GM19193 (cell line): Measurements from ENCODE around the gene OSBP2.

Source experiments
- POLR2A ChIP-seq: IDR thresholded peaks from 4 replicates; pipeline ENCODE4 v1.6.1; 2011; ENCODE audit not compliant: insufficient read depth, insufficient read length; ENCODE audit errors: extremely low read depth

The OSBP2 gene

DNA sequence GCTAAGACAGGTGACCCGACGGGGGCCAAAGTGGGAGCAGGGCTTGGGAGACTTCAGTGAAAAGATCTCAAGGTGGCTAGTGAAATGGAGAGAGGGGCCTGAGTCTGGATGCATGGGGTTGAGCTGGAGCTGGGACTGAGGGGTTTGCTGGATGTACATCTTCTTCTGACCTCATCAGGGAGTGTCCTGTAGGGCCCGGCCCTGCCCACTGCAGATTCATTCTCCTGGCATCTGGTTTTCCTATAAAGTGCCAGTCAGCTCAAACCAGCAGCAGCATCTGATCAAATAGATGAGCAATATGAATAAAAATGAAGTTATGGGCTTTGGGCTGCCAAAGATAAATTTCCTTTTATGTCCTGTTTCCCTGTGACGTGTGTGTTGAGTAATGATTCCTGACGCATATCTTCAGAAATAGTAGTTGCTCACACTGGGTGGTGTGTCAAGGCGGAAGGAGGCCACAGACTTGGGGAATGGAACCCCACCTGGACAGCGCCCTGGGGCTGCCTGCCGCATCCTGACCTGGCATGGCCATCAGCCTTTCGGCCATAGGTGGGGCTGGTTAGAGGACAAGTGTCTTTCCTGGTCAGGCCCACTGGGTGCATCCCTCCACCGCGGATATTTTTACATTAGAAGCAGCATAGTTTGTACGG is 135.4 kb downstream of the OSBP2 start:
- TF ChIP-seq POLR2A, result no peak

DNA sequence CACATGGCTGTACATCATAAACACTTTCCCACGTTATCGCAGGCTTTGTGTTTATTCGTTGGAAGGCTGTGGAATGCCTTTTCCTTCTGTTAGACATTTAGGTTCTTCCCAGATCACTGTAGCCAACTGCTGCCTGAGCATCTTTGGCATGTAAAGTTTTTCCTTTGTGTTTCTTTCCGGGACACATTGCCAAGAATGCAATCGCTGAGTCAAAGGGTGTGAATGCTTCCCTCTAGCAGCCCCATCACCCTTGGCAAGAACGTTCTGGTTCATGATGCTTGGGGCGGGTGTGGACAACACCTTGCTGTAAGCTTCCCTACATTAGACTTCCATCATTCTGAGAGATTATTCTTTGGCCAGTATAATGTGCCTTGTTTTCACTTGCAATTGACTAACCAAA is 136.2 kb downstream of the OSBP2 start:
- no peak for TF ChIP-seq POLR2A

DNA sequence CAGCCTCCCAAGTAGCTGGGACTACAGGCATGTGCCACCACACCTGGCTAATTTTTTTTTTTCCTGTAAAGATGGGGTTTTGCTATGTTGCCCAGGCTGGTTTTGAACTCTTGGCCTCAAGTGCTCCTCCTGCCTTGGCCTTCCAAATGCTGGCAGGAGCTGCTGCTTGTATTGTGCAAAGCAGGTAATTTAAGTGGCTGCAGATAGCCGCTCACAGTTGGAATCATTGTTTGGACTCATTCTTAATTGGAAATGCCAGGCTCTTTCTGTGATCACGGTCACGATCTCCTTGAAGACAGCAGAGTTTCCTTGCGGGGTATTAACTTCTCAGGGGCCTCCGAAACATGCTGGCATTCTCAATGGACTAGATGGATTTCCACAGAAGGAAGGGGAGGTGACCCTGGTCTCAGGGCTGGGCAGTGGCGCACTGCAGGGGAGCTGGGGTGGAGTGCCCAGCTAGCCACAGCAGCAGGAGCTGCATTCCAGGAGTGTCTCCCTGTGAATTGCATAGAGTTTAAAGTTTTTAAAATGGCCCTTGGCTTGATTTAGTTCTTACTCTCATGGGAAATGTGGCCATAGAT is 137.8 kb downstream of the OSBP2 start:
- TF ChIP-seq POLR2A, result no peak

DNA sequence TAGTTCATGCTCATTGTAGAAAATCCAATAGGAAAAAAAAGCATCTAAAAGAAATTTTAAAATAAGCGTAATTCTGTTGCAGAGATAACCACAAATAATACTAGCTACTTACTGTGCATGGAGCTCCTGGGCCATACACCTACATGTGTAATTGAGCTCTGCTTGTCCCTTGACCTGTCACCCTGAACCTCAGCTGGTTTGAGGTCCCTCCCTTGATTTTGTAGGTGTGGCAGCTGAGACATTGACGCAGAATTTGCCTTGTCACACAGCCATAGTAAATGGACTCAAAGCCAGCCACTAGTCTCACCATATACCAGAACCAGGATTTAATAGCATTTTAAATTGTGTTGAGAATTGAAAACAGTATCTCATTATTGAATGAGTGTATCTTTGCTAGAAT is 138.6 kb downstream of the OSBP2 start:
- no peak for TF ChIP-seq POLR2A

DNA sequence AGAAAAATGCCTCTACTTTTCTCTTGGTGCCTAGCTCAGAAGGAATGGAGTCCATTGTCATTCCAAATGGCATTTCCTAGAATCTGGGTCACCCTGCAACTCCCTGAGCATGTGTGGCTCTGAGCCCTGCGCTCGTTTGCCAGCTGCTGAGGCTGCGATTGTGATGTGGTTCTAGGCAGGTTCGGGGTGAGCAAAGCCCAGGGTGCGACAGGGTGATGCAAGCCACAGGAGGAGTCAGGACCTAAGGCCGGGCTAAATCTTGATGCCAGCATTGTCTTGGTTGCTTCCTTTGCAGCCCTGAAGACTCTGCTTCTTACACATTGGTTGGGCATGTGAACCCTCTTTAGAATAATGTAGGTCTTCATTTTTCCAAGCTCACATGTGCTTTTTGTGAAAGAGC is 142.9 kb downstream of the OSBP2 start:
- no peak for TF ChIP-seq POLR2A

DNA sequence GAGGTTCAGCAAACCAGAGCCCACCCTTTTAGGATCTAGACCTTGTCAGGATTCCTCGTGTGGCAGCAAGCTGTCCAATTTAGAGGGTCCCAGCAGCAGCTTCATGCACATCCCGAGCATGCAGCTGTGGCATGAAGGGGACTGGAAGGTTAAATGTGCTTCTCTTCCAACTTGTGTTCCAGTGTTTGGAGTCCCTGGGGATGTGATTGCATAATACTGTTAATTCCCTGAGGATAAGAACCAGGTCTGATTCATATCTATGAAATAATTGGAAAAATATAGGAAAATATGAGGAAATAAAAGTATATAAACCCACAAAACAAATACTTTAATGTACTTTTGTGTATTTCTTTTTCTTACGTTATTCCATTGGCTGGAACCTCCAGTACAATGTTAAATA is 143.4 kb downstream of the OSBP2 start:
- TF ChIP-seq POLR2A, result no peak

DNA sequence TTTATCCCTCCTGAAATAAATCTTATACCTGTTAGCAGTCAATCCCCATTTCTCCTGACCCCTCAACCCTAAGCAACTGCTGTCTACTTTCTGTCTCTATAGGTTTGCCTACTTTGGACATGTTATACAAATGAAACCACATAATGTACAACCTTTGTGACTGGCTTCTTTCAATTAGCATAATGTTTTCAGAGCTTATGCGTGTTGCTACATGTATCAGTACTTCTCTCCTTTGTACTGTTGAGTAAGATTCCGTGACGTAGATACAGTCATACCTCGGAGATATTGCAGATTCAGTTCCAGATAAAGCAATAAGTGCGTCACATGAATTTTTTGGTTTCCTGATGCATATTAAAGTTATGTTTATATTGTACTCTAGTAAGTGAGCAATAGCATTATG is 146.6 kb downstream of the OSBP2 start:
- TF ChIP-seq POLR2A, result no peak

DNA sequence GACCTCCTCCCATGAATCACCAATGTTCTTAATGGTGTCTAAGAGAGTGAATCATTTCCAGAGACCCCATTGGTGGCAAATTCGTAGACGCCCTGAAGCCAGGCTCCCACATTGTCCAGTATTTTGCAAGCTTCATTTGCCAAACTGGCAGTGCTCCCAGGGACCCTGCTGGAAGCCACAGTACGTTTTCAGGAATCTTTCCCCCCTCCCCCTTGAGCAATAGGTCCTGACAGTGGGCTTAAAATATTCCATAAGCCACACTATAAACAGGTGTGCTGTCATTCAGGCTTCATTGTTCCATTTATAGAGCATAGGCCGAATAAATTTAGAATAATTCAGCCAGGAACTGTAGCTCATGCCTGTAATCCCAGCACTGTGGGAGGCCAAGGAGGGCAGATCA is 148.6 kb downstream of the OSBP2 start:
- no peak for TF ChIP-seq POLR2A

DNA sequence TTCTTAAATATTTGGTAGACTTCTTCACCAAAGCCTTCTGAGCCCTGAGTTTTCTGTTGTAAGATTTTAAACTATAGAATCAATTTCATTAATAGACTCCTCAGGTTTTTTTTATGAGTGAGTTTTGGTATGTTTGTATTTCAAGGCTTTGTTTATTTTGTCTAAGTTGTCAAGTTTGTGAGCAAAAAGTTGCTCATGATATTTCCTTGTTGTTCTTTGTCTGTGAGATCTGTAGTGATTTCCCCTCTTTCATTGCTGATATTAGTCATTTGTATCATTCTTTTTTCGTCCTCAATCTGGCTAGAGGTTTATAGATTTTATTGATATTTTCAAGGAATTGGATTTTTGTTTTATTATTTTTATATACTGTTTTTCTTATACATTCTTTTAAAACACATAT is 152.9 kb downstream of the OSBP2 start:
- no peak for TF ChIP-seq POLR2A

DNA sequence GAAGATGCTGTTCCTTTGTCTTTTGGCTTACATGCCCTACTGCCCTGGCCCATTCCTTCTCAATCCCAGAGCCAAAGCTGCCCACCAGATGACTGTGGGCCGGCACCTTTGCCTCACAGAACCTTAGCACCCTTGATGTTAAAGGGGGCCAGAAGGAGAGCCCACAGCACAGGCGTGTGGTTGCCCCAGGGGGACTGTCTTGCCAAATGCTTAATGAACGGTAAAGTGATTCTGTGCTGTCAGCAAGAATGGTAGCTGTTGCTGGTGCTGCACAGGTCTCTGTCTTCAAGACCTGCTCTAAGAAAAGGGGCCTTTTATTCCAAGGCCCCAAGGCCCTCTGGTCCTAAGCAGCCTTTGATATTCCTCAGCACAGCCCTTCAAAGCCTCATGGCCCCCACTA is 160.6 kb downstream of the OSBP2 start:
- TF ChIP-seq POLR2A, result no peak

DNA sequence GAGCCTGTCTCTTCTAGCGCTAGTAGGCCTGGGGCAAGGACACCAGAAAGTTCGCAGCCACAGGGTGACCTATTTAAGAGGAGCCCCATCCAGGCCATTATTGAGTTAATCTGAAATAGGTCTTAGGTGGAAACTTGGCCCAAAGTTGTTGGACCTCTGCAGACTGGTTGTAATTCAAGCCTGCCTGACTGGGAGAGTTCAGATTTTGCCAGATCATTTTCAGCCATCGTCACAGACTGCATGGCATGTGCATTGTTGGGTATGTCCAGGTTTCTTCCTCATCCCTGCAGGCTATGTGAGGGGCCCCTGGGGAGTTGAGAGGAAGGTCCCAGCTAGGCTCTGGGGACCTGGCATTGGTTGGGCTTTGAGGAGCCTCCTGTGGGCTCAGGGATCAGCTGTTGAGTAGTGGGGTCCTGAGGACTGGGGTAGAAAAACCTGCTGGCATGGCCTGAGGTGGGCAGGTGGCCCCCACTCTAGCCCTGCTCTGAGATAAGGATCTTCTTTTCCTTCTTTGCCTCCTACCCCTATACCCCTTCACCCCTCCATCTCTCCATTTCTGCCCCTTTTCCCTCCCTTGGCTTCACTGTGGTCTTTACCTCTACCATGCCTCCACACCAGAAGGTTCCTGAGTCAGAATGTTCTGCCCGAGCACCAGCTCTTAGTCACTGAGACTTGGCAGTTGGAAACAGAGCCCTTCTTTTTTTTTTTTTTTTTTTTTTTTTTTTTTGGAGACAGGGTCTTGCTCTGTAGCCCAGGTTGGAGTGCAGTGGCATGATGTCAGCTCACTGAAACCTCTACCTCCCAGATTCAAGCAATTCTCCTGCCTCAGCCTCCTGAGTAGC is 161.2 kb downstream of the OSBP2 start:
- no peak for TF ChIP-seq POLR2A

DNA sequence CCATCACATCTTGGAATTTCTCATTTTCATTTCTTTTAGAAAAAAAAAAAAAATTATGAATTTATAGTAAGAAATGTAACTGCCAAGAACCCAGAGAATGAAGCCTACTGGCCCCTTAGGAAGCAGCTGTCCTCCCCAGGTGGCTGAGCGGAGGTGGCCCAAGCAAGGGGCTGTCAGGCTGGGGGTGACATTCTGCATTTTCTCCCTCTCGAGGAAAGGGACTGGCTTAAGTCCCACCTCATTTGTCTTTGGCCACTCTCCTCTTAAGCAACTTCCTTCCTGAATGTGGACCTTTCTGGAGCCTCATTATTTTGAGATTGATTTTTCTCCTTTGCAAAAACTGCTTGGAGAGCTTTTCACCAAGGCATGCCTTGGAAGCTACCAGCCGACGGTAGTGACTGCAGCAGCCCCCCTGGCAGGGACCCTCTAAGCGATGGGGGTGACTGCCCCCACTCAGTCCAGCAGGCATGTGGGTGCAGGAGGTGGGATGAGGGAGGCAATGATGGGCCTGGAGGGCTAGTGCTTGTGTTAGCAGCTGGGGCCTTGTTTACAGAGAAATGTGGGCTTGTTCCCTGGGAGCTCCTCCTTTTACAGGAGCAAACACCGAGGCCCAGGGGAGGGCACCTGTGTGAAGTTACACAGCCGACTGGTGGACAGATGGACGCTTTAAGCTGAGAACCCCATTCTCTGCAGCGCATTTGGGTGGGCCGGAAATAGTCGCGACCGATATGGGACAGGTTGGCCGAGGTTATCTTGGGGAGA is 162.2 kb downstream of the OSBP2 start:
- TF ChIP-seq POLR2A, result no peak

DNA sequence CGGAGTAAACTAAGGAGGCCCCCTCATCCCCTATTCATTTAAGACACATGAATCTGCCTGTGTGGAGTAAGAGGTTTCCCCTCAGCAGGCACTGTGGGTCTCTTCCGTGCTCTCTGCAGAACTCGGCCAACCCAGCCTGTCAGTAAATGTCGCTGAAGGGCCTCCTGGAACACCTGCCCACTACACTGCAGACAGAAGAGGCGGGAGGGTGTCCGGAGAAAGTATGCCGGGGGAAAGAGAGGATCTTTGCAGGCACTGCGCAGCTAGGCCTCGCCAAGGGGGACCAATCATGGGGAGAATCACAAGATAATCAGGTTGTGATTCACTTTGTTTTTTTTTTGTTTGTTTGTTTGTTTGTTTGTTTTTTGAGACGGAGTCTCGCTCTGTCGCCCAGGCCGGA is 163.1 kb downstream of the OSBP2 start:
- no peak for TF ChIP-seq POLR2A

DNA sequence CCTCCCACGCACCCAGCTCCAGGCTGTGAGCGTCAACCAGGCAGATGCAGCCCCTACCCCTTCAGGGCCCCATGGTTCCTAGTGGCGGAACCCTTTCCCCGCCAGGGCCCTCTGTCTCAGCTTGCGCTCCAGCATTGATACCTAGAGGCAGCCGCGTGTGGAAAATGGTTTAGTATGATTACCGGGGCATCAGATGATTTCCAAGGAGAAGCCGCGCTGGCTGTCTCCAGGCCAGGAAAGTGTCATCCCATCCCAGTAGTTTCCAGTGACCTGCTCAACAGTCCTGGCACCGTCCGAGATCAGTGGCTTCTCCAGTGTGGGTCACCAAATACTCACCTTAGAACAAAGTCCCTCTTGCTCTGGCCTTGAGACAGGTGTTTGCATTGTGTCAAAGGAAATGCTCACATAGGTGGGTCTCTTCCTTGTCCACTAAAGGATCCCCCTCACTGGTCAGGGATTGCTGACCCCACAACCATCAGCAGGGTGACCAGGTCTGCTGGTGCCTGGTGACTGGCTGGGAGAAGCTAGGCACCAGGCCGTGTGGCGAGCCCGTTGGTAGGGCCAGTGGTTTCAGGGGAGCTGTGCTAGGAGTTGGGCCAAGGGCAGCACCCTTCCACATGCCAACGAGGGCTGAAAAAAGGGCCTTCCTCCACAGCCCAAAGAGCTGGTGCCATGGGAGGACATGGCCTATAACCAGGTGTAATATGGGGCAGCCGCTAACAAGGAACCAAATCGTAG is 164.5 kb downstream of the OSBP2 start:
- TF ChIP-seq POLR2A, result no peak

DNA sequence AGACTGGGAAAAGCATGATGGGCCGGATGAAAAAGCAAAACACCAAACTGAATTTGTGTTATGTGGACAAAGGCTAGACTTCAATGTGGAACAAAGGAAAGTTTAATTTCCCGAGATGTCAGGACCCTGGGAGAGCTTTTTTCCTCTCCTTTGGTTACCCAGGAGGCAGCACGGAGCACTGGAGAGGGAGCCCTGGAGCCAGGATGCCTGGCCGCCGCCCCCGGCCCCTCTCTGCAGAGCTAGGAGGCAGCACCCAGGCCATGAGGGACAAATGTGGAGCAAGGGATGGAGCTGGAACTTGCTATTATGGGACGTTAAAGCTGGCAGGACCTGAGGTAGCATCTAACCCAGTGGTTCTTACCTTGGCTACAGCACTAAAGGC is 165.0 kb downstream of the OSBP2 start:
- TF ChIP-seq POLR2A, result no peak
